Fibroblast of peridontal ligament (primary cell): ENCODE measurements around the gene AFF1.
"Not testable (repeated sequence)": the region's sequence is repeated elsewhere in the genome, so short reads cannot be mapped to it uniquely, and the experiment has no call there.

ENCODE experiments used
- DNase-seq: peaks from one replicate; pipeline ENCODE4 v3.0.0-alpha.2; 2010; ENCODE audit errors: extremely low read depth

The AFF1 gene

GRCh38 chr4:87116231-87116630 lies 181.4 kb downstream of the AFF1 start:
- peak; percentile 51 for DNase-seq

- peak; percentile 41 for DNase-seq
These were observed 182.4 kb downstream of the AFF1 start for GRCh38 chr4:87117051-87117731.

- DNase-seq: no peak
These were observed 182.9 kb downstream of the AFF1 start for GRCh38 chr4:87117732-87118075.

GRCh38 chr4:87118421-87118820 lies 183.6 kb downstream of the AFF1 start:
- no peak for DNase-seq

- DNase-seq: peak; percentile 88
These were observed 184.0 kb downstream of the AFF1 start for GRCh38 chr4:87118826-87119225.

GRCh38 chr4:87120010-87120409 lies 185.2 kb downstream of the AFF1 start:
- no peak for DNase-seq

- no peak for DNase-seq
These were observed 185.8 kb downstream of the AFF1 start for GRCh38 chr4:87120411-87121162.

GRCh38 chr4:87121341-87122065 lies 186.7 kb downstream of the AFF1 start:
- DNase-seq: peak; percentile 82

GRCh38 chr4:87122252-87122651 lies 187.4 kb downstream of the AFF1 start:
- peak; percentile 90 for DNase-seq

GRCh38 chr4:87126056-87126455 lies 191.2 kb downstream of the AFF1 start:
- DNase-seq: no peak

GRCh38 chr4:87128006-87128705 lies 193.3 kb downstream of the AFF1 start:
- no peak for DNase-seq

- DNase-seq: no peak
These were observed 194.9 kb downstream of the AFF1 start for GRCh38 chr4:87129681-87130080.

- DNase-seq: no peak
These were observed 196.3 kb downstream of the AFF1 start for GRCh38 chr4:87130985-87131703.

GRCh38 chr4:87132035-87132434 lies 197.2 kb downstream of the AFF1 start:
- no peak for DNase-seq

- no peak for DNase-seq
These were observed 198.4 kb downstream of the AFF1 start for GRCh38 chr4:87133183-87133582.

GRCh38 chr4:87134122-87134521 lies 199.3 kb downstream of the AFF1 start:
- DNase-seq: no peak

GRCh38 chr4:87141428-87141827 lies 206.6 kb downstream of the AFF1 start:
- peak; percentile 23 for DNase-seq

GRCh38 chr4:87144356-87144755 lies 209.5 kb downstream of the AFF1 start:
- no peak for DNase-seq

GRCh38 chr4:87145934-87146333 lies 211.1 kb downstream of the AFF1 start:
- DNase-seq: not testable (repeated sequence)

- DNase-seq: no peak
These were observed 212.3 kb downstream of the AFF1 start for GRCh38 chr4:87147116-87147515.

GRCh38 chr4:87150498-87151261 lies 215.9 kb downstream of the AFF1 start:
- peak; percentile 87 for DNase-seq
